Neural progenitor cell (in vitro differentiated cells): Measurements from ENCODE around the gene TCOF1.

ENCODE experiments used
- CTCF ChIP-seq: fragments of 200-600 bp; sonication (generic); IDR thresholded peaks from 2 replicates; pipeline ENCODE4 v1.5.1; 2017; ENCODE audit warnings: antibody characterized with exemption, mild to moderate bottlenecking
- EZH2phosphoT487 ChIP-seq: fragments of 200-600 bp; sonication (generic); IDR thresholded peaks from 2 replicates; pipeline ENCODE4 v1.6.1; 2017; ENCODE audit warnings: antibody characterized with exemption

DNA sequence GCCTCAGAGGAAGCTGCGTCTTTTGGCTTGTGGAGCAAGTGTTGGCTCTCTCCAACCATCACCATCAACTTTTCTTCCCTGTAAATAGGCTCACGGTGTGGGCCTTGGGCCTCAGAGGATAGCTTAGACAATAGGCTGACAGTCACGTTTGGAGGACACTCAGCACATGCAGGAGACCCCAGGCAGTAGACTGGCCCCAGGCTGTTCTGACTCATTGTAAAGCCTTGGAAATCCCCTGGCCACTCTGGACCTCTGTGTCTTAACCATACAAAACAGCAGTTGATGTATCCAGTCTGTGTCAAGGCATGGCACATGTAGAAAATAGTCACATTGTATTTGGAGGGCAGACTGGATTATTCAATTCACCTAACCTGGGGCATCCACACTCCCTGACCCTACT is 36.6 kb downstream of the TCOF1 start:
- TF ChIP-seq CTCF (no peak), EZH2phosphoT487 (no peak)
